Measurements from ENCODE around the gene CSRP2. TPM values are rescaled to one million over a fixed set of nuclear protein-coding genes. Genes with fewer than 3 reads are reported as not detected.

Gene CSRP2
- total RNA-seq, 1 experiment from 2014 or later = 157 TPM

- TF ChIP-seq ATF6 (CRISPR knock-in tag; IDR thresholded peaks at IDR 0.05) (no peak), ETV6 (CRISPR knock-in tag; IDR thresholded peaks at IDR 0.05) (no peak), ATF1 (CRISPR knock-in tag; IDR thresholded peaks at IDR 0.05) (no peak), NR1H2 (CRISPR knock-in tag; IDR thresholded peaks at IDR 0.05) (no peak)
These were observed 12.8 kb upstream of the CSRP2 start (continued) for GRCh38 chr12:76891609-76892008.

- TF ChIP-seq ZNF281 (CRISPR knock-in tag; IDR thresholded peaks at IDR 0.05) (no peak), CTCF (IDR thresholded peaks at IDR 0.05) (no peak), FOXK1 (CRISPR knock-in tag; IDR thresholded peaks at IDR 0.05) (no peak), CBFB (CRISPR knock-in tag; IDR thresholded peaks at IDR 0.05; ENCODE audit: low read depth) (no peak), SOX15 (CRISPR knock-in tag; IDR thresholded peaks at IDR 0.05) (no peak), HMGA2 (CRISPR knock-in tag; IDR thresholded peaks at IDR 0.05) (no peak), ZNF138 (CRISPR knock-in tag; conservative IDR thresholded peaks at IDR 0.05) (no peak), ATF3 (CRISPR knock-in tag; conservative IDR thresholded peaks at IDR 0.05) (no peak), E2F5 (CRISPR knock-in tag; IDR thresholded peaks at IDR 0.05) (no peak), EMX1 (CRISPR knock-in tag; IDR thresholded peaks at IDR 0.05) (no peak), ZNF232 (CRISPR knock-in tag; IDR thresholded peaks at IDR 0.05) (no peak), TCF7 (CRISPR knock-in tag; IDR thresholded peaks at IDR 0.05; ENCODE audit: low read depth) (no peak)
- H3K27ac Mint-ChIP-seq = no peak overlapping the region; the same call in 1 of the 2 replicates
- peak; percentile 52; the same call in 1 of the 2 replicates for ATAC-seq
- H3K9me3 Mint-ChIP-seq = peaks cover 19% of the 10 kb centered on the region
- CTCF ChIA-PET = interaction anchor here (1.4 kb wide), 1 partner anchor 120 kb away, joined by 4 read pairs; no protein-coding TSS in a partner anchor
- peaks cover 21% of the 10 kb centered on the region for H3K4me1 Mint-ChIP-seq
- peaks cover 16% of the 10 kb centered on the region for H3K36me3 Mint-ChIP-seq
- no peak for DNase-seq (ENCODE audit: low spot score)
- H3K4me3 Mint-ChIP-seq = no peak overlapping the region
- POLR2A ChIA-PET = interaction anchor here (1.3 kb wide), 1 partner anchor 11 kb away, joined by 3 read pairs; the partner anchor contains the start of gene CSRP2
- no peaks in the 10 kb centered on the region; the same call in 1 of the 2 replicates for H3K27me3 Mint-ChIP-seq (ENCODE audit: low read depth)
These were observed 11.6 kb upstream of the CSRP2 start for GRCh38 chr12:76890151-76891143.

Data from WTC11 (cell line).